WTC11 (cell line): Measurements from ENCODE around the gene SAC3D1. TPM values are rescaled to one million over a fixed set of nuclear protein-coding genes. Genes with fewer than 3 reads are reported as not detected.

Experiments
- ATAC-seq: fragments of 200-7000 bp; cut with Tn5 transposase; 2 replicates; pipeline ENCODE4 v1.10.0; 2021; ENCODE audit warnings: mild to moderate bottlenecking, moderate library complexity
- CTCF ChIA-PET: fragments of 300-600 bp; sonication (Branson Sonifier 250); formaldehyde crosslinking; loops from one replicate; lab custom pipeline; 2021; ENCODE audit warnings: antibody characterized with exemption; lab: Charles Lee
- POLR2A ChIA-PET: fragments of 350-600 bp; sonication (Branson Sonifier 250); formaldehyde crosslinking; loops from one replicate; lab custom pipeline; 2021; ENCODE audit warnings: antibody characterized with exemption; lab: Charles Lee
- DNase-seq: peaks from one replicate; pipeline ENCODE4 v3.0.0; 2021; ENCODE audit warnings: low spot score
- H3K27ac Mint-ChIP-seq: 2 replicates; pipeline ENCODE4 v1.8.0; 2021; ENCODE audit warnings: mixed read lengths
- H3K27me3 Mint-ChIP-seq: 2 replicates; pipeline ENCODE4 v1.8.0; 2021; ENCODE audit warnings: low read depth, mild to moderate bottlenecking, moderate library complexity, mixed read lengths
- H3K36me3 Mint-ChIP-seq: 2 replicates; pipeline ENCODE4 v1.8.0; 2021; ENCODE audit warnings: mixed read lengths
- H3K4me1 Mint-ChIP-seq: 2 replicates; pipeline ENCODE4 v1.8.0; 2022; ENCODE audit warnings: mixed read lengths
- H3K4me3 Mint-ChIP-seq: 2 replicates; pipeline ENCODE4 v1.8.0; 2021; ENCODE audit warnings: mild to moderate bottlenecking, moderate library complexity, mixed read lengths
- H3K9me3 Mint-ChIP-seq: 2 replicates; pipeline ENCODE4 v1.8.0; 2021; ENCODE audit warnings: mixed read lengths
- E2F4 ChIP-seq: sonication (generic); formaldehyde crosslinking; IDR thresholded peaks from 2 replicates; pipeline ENCODE4 v1.8.1; 2022; ENCODE audit warnings: low read depth, mild to moderate bottlenecking, moderate library complexity, missing genetic modification reagents, borderline replicate concordance
- ESRRA ChIP-seq: sonication (generic); formaldehyde crosslinking; IDR thresholded peaks from 2 replicates; pipeline ENCODE4 v1.8.1; 2022; ENCODE audit warnings: mild to moderate bottlenecking, missing genetic modification reagents, borderline replicate concordance
- HMGA2 ChIP-seq: fragments of 250-450 bp; sonication (Bioruptor Pico); IDR thresholded peaks from 2 replicates; pipeline ENCODE4 v1.4.0; 2021; ENCODE audit warnings: mild to moderate bottlenecking, moderate library complexity
- JAZF1 ChIP-seq: fragments of 250-450 bp; sonication (Bioruptor Pico); IDR thresholded peaks from 2 replicates; pipeline ENCODE4 v1.9.0; 2021; ENCODE audit warnings: moderate library complexity, mild to moderate bottlenecking, inconsistent platforms
- NR1H2 ChIP-seq: sonication (generic); formaldehyde crosslinking; IDR thresholded peaks from 2 replicates; pipeline ENCODE4 v1.9.0; 2021; ENCODE audit warnings: mild to moderate bottlenecking, moderate library complexity, missing genetic modification reagents
- SMAD4 ChIP-seq: sonication (generic); formaldehyde crosslinking; IDR thresholded peaks from 2 replicates; pipeline ENCODE4 v1.8.0; 2022; ENCODE audit warnings: mild to moderate bottlenecking, missing genetic modification reagents
- SP1 ChIP-seq: sonication (generic); formaldehyde crosslinking; conservative IDR thresholded peaks from 2 replicates; pipeline ENCODE4 v1.8.1; 2022; ENCODE audit warnings: missing genetic modification reagents
- STAT6 ChIP-seq: sonication (generic); formaldehyde crosslinking; conservative IDR thresholded peaks from 2 replicates; pipeline ENCODE4 v1.8.1; 2023; ENCODE audit warnings: mild to moderate bottlenecking, low read depth, missing genetic modification reagents, moderate library complexity
- TP53 ChIP-seq: sonication (generic); formaldehyde crosslinking; IDR thresholded peaks from 2 replicates; pipeline ENCODE4 v1.8.1; 2023; ENCODE audit warnings: mild to moderate bottlenecking, missing genetic modification reagents
- USF1 ChIP-seq: sonication (generic); formaldehyde crosslinking; IDR thresholded peaks from 2 replicates; pipeline ENCODE4 v1.8.0; 2022; ENCODE audit warnings: mild to moderate bottlenecking, missing genetic modification reagents
- USF2 ChIP-seq: sonication (generic); formaldehyde crosslinking; IDR thresholded peaks from 2 replicates; pipeline ENCODE4 v1.8.1; 2023; ENCODE audit warnings: mild to moderate bottlenecking, missing genetic modification reagents, moderate library complexity
- ZNF121 ChIP-seq: sonication (generic); formaldehyde crosslinking; IDR thresholded peaks from 2 replicates; pipeline ENCODE4 v1.8.0; 2023; ENCODE audit warnings: missing genetic modification reagents
- ZNF317 ChIP-seq: sonication (generic); formaldehyde crosslinking; IDR thresholded peaks from 2 replicates; pipeline ENCODE4 v1.8.1; 2023; ENCODE audit warnings: low read depth, mild to moderate bottlenecking, moderate library complexity, missing genetic modification reagents, borderline replicate concordance
- total RNA-seq: library from RNA; stranded (reverse); gene quantifications from 3 replicates; pipeline ENCODE4 v1.2.3, GENCODE V29; 2021
- TF ChIP-seq, protein P1 (sequence below): sonication (generic); formaldehyde crosslinking; IDR thresholded peaks from 2 replicates; pipeline ENCODE4 v1.8.1; 2022; ENCODE audit warnings: missing genetic modification reagents, borderline replicate concordance
- TF ChIP-seq, protein P2 (sequence below): fragments of 250-450 bp; sonication (Bioruptor Pico); IDR thresholded peaks from 2 replicates; pipeline ENCODE4 v1.8.0; 2021; ENCODE audit warnings: mild to moderate bottlenecking
- TF ChIP-seq, protein P3 (sequence below): sonication (generic); formaldehyde crosslinking; IDR thresholded peaks from 2 replicates; pipeline ENCODE4 v1.8.0; 2023; ENCODE audit warnings: mild to moderate bottlenecking, missing genetic modification reagents

SAC3D1 gene
- total RNA-seq, 1 experiment from 2014 or later, result 26.2 TPM

DNA sequence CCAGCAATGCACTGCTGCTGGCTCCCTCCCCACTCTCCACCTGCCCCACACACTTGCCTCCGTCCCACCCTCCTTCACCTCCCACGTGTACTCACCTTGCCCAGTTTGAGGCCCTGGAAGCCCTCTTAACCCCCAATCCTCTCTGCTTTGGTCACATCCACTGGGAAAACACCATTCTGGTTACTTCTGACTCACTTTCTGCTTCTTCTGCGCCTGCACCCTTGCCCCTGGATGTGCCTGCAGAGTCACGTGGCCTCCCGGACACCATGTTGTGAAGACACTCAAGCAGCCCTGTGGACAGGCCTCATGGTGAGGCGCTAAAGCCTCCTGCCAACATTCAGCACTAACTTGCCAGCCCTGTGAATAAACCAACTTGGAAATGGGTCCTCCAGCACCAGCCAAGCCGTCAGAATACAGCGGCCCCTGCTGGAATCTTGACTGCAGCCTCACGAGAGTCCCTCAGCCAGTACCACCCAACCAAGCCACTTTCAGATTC is 20.0 kb downstream of the SAC3D1 start:
- peak; percentile 62 for DNase-seq
- ChIA-PET CTCF (no interaction called here), POLR2A (no interaction called here)
- H3K4me3 Mint-ChIP-seq, result no peak overlapping the region
- no peak for TF ChIP-seq STAT6 (CRISPR knock-in tag)
- TF ChIP-seq USF2 (CRISPR knock-in tag), result peak; percentile 38; the same call in 1 of the 2 replicates
- TF ChIP-seq USF1, result peak; percentile 24; the same call in 1 of the 2 replicates
- TF ChIP-seq, protein P1, sequence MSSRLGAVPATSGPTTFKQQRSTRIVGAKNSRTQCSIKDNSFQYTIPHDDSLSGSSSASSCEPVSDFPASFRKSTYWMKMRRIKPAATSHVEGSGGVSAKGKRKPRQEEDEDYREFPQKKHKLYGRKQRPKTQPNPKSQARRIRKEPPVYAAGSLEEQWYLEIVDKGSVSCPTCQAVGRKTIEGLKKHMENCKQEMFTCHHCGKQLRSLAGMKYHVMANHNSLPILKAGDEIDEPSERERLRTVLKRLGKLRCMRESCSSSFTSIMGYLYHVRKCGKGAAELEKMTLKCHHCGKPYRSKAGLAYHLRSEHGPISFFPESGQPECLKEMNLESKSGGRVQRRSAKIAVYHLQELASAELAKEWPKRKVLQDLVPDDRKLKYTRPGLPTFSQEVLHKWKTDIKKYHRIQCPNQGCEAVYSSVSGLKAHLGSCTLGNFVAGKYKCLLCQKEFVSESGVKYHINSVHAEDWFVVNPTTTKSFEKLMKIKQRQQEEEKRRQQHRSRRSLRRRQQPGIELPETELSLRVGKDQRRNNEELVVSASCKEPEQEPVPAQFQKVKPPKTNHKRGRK (CRISPR knock-in tag), result no peak
- TF ChIP-seq TP53 (CRISPR knock-in tag), result no peak
- TF ChIP-seq ZNF317, result no peak
- TF ChIP-seq, protein P2, sequence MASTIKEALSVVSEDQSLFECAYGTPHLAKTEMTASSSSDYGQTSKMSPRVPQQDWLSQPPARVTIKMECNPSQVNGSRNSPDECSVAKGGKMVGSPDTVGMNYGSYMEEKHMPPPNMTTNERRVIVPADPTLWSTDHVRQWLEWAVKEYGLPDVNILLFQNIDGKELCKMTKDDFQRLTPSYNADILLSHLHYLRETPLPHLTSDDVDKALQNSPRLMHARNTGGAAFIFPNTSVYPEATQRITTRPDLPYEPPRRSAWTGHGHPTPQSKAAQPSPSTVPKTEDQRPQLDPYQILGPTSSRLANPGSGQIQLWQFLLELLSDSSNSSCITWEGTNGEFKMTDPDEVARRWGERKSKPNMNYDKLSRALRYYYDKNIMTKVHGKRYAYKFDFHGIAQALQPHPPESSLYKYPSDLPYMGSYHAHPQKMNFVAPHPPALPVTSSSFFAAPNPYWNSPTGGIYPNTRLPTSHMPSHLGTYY (CRISPR knock-in tag), result no peak
- TF ChIP-seq E2F4 (CRISPR knock-in tag), result no peak
- no peak for TF ChIP-seq ZNF121 (CRISPR knock-in tag)
- TF ChIP-seq SMAD4 (CRISPR knock-in tag), result no peak
- no peak for TF ChIP-seq JAZF1 (CRISPR knock-in tag)
- no peak for TF ChIP-seq HMGA2 (CRISPR knock-in tag)
- TF ChIP-seq ESRRA (CRISPR knock-in tag), result no peak
- TF ChIP-seq, protein P3, sequence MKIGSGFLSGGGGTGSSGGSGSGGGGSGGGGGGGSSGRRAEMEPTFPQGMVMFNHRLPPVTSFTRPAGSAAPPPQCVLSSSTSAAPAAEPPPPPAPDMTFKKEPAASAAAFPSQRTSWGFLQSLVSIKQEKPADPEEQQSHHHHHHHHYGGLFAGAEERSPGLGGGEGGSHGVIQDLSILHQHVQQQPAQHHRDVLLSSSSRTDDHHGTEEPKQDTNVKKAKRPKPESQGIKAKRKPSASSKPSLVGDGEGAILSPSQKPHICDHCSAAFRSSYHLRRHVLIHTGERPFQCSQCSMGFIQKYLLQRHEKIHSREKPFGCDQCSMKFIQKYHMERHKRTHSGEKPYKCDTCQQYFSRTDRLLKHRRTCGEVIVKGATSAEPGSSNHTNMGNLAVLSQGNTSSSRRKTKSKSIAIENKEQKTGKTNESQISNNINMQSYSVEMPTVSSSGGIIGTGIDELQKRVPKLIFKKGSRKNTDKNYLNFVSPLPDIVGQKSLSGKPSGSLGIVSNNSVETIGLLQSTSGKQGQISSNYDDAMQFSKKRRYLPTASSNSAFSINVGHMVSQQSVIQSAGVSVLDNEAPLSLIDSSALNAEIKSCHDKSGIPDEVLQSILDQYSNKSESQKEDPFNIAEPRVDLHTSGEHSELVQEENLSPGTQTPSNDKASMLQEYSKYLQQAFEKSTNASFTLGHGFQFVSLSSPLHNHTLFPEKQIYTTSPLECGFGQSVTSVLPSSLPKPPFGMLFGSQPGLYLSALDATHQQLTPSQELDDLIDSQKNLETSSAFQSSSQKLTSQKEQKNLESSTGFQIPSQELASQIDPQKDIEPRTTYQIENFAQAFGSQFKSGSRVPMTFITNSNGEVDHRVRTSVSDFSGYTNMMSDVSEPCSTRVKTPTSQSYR, result no peak
- no peak for TF ChIP-seq NR1H2 (CRISPR knock-in tag)
- TF ChIP-seq SP1 (CRISPR knock-in tag), result no peak
- H3K9me3 Mint-ChIP-seq, result no peaks in the 10 kb centered on the region
- peak overlapping the region; percentile 91 for H3K27ac Mint-ChIP-seq
- H3K27me3 Mint-ChIP-seq, result no peaks in the 10 kb centered on the region; the same call in 1 of the 2 replicates
- H3K4me1 Mint-ChIP-seq, result peaks cover 4% of the 10 kb centered on the region
- peak; percentile 87 for ATAC-seq
- no peaks in the 10 kb centered on the region for H3K36me3 Mint-ChIP-seq
